ENCODE data around the gene DOK3.

DNA sequence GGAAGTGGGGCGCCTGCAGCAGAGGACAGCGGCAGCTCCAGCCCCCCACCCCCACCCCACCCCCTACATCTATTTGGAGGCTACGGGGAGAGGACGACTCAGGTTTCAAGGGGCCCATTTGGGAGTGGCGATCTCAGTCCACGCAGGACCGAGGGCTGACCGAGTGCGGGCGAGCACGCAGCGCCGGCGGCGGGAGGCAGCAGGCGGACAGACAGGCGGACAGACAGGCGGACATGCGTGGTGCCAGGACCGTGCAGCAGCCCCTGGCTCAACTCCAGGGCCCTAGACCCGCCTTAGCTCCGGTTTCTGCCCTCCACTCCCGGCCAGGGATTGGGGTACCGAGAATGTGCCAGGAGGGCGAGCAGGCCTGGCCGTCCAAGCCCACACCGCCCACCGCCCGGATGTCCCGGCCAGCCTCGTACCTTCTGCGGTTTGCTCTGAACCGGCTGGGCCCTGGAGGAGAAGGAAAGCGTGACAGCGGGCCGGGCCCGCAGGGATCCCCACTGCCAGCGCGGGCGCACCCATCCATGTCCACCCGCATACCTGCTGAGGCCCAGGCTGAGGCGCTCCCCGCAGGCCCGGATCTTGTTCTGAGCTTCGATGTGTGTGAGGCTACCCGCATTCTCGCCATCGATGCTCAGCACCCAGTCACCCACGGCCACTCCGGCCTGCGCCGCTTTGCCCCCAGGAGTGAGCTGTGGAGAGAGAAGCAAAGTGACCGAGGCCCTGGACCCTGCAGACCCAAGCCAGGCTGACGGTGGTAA, 17.5 kb downstream of the DOK3 start:
- TF ChIP-seq POLR2AphosphoS5 (IDR thresholded peaks at IDR 0.05): no peak
- TF ChIP-seq, protein P1, sequence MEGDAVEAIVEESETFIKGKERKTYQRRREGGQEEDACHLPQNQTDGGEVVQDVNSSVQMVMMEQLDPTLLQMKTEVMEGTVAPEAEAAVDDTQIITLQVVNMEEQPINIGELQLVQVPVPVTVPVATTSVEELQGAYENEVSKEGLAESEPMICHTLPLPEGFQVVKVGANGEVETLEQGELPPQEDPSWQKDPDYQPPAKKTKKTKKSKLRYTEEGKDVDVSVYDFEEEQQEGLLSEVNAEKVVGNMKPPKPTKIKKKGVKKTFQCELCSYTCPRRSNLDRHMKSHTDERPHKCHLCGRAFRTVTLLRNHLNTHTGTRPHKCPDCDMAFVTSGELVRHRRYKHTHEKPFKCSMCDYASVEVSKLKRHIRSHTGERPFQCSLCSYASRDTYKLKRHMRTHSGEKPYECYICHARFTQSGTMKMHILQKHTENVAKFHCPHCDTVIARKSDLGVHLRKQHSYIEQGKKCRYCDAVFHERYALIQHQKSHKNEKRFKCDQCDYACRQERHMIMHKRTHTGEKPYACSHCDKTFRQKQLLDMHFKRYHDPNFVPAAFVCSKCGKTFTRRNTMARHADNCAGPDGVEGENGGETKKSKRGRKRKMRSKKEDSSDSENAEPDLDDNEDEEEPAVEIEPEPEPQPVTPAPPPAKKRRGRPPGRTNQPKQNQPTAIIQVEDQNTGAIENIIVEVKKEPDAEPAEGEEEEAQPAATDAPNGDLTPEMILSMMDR (IDR thresholded peaks at IDR 0.05): no peak
